Epithelial cell of proximal tubule (primary cell): Measurements from ENCODE around the gene RABEPK. TPM values are rescaled to one million over a fixed set of nuclear protein-coding genes. Genes with fewer than 3 reads are reported as not detected.
"Not testable (repeated sequence)": the region's sequence is repeated elsewhere in the genome, so short reads cannot be mapped to it uniquely, and the experiment has no call there.

Experiments
- DNase-seq: peaks from one replicate; pipeline ENCODE4 v3.0.0-alpha.2; 2011; ENCODE audit warnings: low read depth
- H3K4me3 ChIP-seq: 2 replicates; pipeline ENCODE4 v1.5.1; 2011; ENCODE audit warnings: low read depth, mild to moderate bottlenecking, low read length
- total RNA-seq: library from RNA; depleted of rRNA; stranded (reverse); fragments of >200 nt; gene quantifications from 2 replicates; pipeline ENCODE4 v1.2.3, GENCODE V29; 2015
- TF ChIP-seq, protein P1 (sequence below): conservative IDR thresholded peaks from 2 replicates; pipeline ENCODE4 v1.5.1; 2012; ENCODE audit warnings: low read depth, mild to moderate bottlenecking, low read length

Gene RABEPK
- total RNA-seq, 1 donor from 2014 or later: 20.3 TPM

DNA sequence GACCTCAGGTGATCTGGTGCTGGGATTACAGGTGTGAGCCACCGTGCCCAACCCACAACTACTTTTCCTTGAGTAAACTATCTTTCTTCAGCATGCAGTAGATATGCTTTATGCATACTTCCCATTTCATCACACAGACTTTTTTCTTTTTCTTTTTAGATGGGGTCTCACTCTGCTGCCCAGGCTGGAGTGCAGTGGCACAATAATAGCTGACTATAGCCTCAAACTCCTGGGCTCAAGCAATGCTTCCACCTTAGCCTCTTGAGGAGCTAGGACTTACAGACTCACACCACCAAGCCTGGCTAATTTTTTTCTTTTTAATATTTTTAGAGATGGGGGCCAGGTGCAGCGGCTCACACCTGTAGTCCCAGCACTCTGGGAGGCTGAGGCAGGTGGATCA lies 33.6 kb upstream of the RABEPK start:
- TF ChIP-seq, protein P1, sequence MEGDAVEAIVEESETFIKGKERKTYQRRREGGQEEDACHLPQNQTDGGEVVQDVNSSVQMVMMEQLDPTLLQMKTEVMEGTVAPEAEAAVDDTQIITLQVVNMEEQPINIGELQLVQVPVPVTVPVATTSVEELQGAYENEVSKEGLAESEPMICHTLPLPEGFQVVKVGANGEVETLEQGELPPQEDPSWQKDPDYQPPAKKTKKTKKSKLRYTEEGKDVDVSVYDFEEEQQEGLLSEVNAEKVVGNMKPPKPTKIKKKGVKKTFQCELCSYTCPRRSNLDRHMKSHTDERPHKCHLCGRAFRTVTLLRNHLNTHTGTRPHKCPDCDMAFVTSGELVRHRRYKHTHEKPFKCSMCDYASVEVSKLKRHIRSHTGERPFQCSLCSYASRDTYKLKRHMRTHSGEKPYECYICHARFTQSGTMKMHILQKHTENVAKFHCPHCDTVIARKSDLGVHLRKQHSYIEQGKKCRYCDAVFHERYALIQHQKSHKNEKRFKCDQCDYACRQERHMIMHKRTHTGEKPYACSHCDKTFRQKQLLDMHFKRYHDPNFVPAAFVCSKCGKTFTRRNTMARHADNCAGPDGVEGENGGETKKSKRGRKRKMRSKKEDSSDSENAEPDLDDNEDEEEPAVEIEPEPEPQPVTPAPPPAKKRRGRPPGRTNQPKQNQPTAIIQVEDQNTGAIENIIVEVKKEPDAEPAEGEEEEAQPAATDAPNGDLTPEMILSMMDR: no peak
- H3K4me3 ChIP-seq: no peak overlapping the region
- DNase-seq: no peak

DNA sequence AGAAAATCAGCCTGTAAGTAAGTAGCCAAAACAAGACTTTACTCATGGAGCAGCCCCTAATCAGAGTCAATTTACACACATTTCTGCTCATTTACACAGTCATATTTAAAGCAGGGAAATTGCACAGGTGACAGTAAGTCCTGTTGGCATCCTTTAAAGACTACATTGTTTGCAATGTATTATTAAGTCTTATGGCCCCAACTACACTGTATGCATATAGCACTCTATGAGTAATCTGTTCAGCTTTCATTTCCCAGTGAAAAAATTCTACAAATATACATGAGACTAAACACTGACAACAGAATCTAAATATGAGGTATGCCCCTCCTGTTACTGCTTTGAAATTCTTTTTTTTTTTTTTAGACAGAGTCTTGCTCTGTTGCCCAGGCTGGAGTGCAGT lies 30.4 kb upstream of the RABEPK start:
- TF ChIP-seq, protein P1: no peak
- no peak for DNase-seq
- H3K4me3 ChIP-seq: no peak overlapping the region

DNA sequence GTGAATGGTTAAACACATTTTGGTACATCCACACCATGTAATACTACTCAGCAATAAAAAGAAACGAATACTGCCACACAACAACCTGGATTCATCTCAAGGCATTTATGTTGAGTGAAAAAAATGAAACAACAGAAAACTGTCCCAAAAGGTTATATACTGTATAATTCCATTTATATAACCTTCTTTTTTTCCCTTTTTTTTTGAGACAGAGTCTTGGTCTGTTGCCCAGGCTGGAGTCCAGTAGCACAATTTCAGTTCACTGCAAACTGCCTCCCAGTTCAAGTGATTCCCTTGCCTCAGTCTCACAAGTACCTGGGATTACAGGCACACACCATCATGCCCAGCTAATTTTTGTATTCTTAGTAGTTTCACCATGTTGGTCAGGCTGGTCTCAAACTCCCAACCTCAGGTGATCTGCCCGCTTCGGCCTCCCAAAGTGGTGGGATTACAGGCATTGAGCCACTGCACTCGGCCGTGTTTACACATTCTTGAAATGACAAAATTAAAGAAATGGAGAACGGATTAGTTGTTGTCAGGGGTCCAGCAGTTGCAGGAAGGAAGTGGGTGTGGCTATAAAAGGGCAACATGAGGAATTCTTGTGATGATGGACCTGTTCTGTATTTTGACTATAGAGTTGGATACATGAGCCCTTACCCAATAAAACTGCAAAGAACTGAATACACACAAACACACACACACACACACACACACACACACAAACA lies 28.1 kb upstream of the RABEPK start:
- DNase-seq: no peak
- H3K4me3 ChIP-seq: no peak overlapping the region
- TF ChIP-seq, protein P1: no peak

DNA sequence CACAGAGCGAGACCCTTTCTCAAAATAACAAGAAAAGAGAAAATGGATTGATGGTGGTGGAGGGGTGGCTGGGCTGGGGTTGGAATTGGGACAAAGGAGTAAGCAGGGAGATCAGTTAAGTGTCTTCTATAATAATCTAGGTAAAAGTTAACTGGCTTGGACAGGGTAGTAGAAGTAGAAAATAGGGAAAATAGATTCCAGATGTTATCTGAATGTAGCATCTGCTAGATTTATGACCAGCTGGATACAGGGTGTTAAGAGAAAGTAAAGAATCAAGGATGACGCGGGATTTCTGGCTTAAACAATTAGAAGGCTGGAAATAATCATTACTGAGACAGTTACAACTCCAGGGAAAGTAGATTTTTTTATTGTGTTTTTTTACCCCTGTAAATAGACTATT lies 23.7 kb upstream of the RABEPK start:
- TF ChIP-seq, protein P1: no peak
- DNase-seq: no peak
- no peak overlapping the region for H3K4me3 ChIP-seq

DNA sequence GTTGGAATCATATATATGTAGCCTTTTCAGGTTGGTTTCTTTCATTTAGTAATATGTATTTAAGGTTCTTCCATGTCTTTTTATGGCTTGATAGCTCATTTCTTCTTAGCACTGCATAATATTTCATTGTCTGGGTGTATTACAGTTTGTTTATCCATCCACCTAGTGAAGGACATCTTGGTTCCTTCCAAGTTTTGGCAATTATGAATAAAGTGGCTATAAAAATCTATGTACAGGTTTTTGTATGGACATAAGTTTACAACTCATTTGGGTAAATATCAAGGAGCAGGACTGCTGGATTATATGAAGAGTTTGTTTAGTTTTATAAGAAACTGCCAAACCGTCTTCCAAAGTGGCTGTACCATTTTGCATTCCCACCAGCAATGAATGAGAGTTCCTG lies 22.5 kb upstream of the RABEPK start:
- no peak for DNase-seq
- H3K4me3 ChIP-seq: no peak overlapping the region
- TF ChIP-seq, protein P1: no peak

DNA sequence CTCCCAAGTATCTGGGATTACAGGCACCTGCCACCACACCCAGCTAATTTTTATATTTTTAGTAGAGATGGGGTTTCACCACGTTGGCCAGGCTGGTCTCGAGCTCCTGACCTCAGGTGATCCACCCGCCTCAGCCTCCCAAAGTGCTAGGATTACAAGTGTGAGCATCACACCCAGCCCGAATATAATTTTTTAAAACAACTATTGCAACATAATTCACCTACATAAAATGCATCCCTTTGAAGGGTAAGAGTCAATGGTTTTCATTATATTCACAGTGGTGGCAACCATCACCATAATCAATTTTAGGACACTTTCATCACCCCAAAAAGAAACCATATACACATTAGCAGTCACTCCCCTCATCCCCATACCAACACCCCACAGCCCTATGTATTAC lies 20.6 kb upstream of the RABEPK start:
- DNase-seq, H3K4me3 ChIP-seq: not testable (repeated sequence)

DNA sequence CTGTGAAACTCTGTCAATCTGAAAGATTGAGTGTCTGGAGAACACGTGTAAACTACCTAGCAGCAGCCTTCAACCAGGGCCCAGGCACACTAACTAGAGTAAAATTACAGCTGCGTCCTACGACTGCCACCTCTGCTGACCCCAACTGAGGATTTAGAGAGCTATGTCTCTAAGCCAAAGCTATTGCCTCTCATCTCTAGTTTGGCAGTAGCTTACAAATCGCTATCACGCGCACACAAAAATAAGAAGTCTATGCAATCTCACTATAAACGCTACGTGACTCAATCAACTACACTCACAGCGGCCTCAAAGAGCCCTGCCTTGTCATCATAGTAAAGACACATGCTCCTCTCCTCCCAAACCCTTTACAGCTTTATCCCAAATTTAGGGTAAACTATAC lies 19.5 kb upstream of the RABEPK start:
- DNase-seq: no peak
- H3K4me3 ChIP-seq: no peak overlapping the region
- TF ChIP-seq, protein P1: no peak

DNA sequence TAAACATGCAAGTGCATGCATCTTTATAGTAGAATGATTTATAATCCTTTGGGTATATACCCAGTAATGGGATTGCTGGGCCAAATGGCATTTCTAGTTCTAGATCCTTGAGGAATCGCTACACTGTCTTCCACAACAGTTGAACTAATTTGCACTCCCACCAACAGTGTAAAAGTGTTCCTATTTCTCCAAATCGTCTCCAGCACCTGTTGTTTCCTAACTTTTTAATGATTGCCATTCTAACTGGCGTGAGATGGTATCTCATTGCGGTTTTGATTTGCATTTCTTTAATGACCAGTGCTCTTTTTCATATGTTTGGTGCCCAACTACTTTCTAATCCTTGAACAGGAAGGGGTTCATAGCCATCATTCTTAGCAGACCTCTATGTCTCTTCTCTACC lies 18.6 kb upstream of the RABEPK start:
- H3K4me3 ChIP-seq, DNase-seq: not testable (repeated sequence)
